Activated CD4-positive, alpha-beta T cell treated with anti-CD3 and anti-CD28 coated beads, Interleukin-2, amount 10 ng/mL, durations not matched to agents 24 days and 14 days (primary cell): Measurements from ENCODE around the gene STIL. TPM values are rescaled to one million over a fixed set of nuclear protein-coding genes. Genes with fewer than 3 reads are reported as not detected.

ENCODE experiments used
- total RNA-seq: library from RNA; stranded (reverse); gene quantifications from 2 replicates; pipeline ENCODE4 v1.2.3, GENCODE V29; 2022

Gene STIL
- total RNA-seq, 1 donor from 2014 or later: 28.0 TPM

Other genes with a start within 250 kb of the STIL start
- gene CYP4Z1, start 246.9 kb downstream of the STIL start, total RNA-seq: not detected in 2 replicates
- not detected in 2 replicates for gene CYP4A22, start 176.7 kb downstream of the STIL start, total RNA-seq
- not detected in 2 replicates for gene PDZK1IP1, start 124.1 kb downstream of the STIL start, total RNA-seq
- not detected in 2 replicates for gene TAL1, start 81.9 kb downstream of the STIL start, total RNA-seq
- gene CMPK1, start 19.6 kb upstream of the STIL start, total RNA-seq: 104 and 107 TPM in 2 replicates
- not detected in 2 replicates for gene FOXE3, start 102.1 kb upstream of the STIL start, total RNA-seq
- gene FOXD2, start 123.9 kb upstream of the STIL start, total RNA-seq: 0.07 and 0.09 TPM in 2 replicates